Lung microvascular endothelial cell (primary cell): Measurements from ENCODE around the gene ISYNA1. TPM values are rescaled to one million over a fixed set of nuclear protein-coding genes. Genes with fewer than 3 reads are reported as not detected.

Source experiments
- DNase-seq, 2 donors: peaks; one replicate each; pipeline versions ENCODE4 v3.0.0 to v3.0.0-alpha.2; 2010; ENCODE audit warnings: low read depth in 2 of 2
- total RNA-seq: library from RNA; depleted of rRNA; stranded (reverse); fragments of >200 nt; gene quantifications from 2 replicates; pipeline ENCODE4 v1.2.1, GENCODE V29; 2014

Gene ISYNA1
- total RNA-seq, 1 donor from 2014 or later, result 26.0 TPM

GRCh38 chr19:18467978-18468377 is 30.0 kb upstream of the ISYNA1 start:
- no peak for DNase-seq

DNA sequence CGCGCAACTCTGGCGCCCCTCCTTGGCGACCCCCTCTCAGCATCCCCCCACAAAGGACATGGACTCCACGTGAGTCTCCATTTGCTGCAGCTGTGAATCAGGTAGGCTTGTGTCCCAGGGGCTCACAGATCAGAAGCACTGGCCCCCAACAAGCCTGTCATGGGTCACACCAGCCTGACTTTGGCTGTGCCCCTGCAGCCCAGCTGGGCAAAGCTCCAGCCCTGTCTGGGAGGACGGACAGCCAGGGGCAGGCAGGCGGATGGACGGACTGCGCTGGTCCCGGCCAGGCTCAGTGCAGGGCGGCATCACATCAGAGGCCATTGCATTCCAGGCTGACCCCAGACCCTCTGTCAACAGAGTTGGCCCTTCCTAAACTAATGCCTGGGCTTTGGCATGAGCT is 28.4 kb upstream of the ISYNA1 start:
- no peak for DNase-seq

GRCh38 chr19:18465964-18466339 is 28.0 kb upstream of the ISYNA1 start:
- DNase-seq, result no peak

GRCh38 chr19:18465214-18465963 is 27.5 kb upstream of the ISYNA1 start:
- no peak for DNase-seq

- peak; percentile 85 to 91 for DNase-seq
Observed at GRCh38 chr19:18464646-18465045, 26.7 kb upstream of the ISYNA1 start.

- DNase-seq, result no peak
Observed at GRCh38 chr19:18461471-18461870, 23.5 kb upstream of the ISYNA1 start.

DNA sequence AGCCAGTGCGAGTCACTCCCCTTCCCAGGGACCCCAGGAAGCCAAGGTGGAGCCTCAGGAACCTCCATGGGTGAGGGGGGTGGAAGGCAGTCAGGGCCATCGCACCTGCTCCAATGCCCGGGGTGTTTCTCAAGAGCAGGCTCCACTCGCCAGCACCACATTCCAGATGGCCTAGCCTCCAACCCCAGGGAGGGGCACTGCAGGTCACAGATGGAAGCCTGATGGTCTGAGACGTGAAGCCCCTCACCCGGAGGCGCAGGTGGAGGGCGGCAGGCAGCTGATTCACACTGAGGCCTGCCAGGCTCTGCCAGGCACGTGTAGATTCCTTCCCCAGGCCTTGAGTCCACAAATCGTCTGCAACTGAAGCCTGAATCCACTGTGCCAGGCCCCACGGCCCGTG is 23.0 kb upstream of the ISYNA1 start:
- DNase-seq, result no peak

- no peak for DNase-seq
Observed at GRCh38 chr19:18457483-18458331, 19.8 kb upstream of the ISYNA1 start.

- no peak for DNase-seq
Observed at GRCh38 chr19:18456974-18457373, 19.0 kb upstream of the ISYNA1 start.

GRCh38 chr19:18456279-18456678 is 18.3 kb upstream of the ISYNA1 start:
- DNase-seq, result no peak

DNA sequence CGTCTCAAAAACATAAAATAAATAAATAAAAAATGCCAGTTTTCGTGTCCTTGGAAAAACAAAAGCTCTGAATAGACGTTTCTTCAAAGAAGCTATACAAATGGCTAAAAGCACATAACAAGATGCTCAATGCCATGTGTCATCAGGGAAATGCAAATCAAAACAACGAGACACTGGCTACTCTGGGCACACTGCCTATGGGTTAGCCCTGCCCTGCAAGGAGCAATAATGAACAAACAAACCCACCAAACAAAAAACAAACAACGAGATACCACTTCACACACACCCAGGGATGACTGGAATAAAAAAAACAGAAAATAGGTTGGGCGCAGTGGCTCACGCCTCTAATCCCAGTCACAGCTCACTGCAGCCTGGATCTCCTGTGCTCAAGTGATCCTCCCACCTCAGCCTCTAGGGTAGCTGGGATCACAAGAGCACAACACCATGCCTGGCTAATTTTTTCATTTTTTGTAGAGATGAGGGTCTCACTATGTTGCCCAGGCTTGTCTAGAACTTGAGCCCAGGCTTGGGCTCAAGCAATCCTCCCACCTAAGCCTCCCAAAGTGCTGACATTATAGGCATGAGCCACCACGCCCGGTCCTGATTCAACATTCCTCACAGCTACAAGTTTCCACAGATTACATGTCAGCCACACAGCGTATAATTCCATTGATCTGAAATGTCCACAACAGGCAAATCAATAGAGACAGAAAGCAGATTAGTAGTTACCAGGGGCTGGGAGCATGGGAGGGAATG is 15.5 kb upstream of the ISYNA1 start:
- DNase-seq, result peak in 1 of 2 donors; percentile 30

GRCh38 chr19:18452386-18452785 is 14.5 kb upstream of the ISYNA1 start:
- DNase-seq, result no peak

DNA sequence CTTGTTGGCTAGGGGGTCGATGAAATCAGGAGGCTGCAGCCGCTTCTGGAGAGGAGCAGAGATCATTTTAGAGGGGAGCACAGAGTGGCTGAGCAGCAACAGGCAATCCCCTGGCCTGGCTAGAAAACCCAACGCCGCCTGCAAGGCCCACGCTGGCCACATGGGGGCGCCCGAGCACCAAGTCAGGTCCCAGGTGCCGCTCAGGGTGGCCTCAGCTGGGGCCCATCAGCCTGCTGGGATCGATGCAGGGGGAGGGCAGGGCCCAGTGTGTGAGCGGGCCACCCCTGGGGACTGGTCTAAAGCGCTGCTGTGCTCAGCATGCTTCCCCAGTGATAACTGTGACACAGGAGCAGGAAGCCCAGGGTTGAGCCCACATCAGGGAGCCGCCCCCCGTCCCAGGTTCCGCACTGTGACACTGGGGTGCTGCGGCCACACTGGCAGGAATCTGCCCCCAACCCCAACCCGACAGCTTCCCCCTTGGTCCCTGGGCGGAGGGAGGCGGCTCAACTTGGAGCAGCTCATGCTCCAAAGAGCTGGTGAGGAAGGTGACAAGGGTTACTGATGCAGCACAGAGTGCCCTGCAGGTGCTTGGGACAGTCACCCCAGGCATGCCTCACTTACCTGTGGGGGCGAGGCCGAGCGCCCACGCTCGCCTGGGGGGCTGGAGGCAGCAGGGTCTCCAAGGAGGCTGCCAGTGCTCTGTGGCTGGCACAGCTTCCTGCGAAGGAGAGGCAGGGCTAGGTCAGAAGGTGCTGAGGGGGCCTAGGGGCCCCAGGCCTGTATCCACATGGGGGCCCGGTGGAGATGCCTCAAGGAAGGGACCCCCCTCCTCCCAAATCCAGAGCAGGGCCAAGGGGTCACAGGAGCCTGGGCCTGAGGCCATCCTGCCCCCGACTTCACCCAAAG is 13.3 kb upstream of the ISYNA1 start:
- peak; percentile 74 to 79 for DNase-seq

DNA sequence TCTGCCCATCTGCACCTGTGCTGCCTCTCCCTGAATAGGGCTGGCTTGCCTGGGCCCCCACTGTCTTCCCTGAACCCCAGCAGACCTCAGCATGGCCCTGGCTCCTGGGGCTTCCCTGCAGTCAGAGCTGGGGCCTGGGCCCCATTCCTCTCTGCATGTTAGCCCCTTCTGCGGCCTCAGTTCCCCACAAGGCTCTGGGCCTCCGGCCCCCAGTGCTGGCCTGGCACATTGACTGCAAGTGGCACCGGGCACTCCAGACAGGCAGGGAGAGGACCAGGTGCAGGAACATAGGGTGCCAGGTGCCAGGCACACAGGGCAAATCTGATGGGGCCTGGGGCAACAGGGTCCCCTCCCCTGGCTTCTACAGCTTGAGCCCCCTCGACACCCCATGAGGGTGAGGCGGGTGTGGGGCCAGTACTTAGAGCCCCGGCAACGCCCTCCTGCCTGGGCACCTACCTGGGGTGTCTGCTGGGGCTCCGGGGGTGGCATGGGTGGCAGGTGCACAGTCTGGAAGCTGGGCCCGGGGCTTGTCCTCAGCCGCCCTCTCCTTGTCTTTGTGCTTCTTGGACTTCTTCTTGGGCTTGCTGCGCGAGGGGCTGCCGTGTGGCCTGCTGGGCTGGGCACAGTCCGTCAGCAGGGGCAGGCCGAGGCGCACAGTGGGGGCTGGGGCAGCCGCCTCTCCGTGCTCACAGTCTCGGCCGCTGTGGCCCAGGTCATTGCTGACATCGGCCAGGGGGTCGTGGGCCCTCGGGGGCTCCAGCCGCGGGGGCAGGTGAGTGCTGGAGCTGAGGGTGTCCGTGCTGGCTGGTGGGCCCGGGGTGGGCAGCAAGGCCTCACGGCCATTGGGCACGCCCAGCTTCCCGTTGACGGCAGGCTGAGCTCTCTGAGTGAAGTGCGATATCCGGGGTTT is 12.3 kb upstream of the ISYNA1 start:
- no peak for DNase-seq

DNA sequence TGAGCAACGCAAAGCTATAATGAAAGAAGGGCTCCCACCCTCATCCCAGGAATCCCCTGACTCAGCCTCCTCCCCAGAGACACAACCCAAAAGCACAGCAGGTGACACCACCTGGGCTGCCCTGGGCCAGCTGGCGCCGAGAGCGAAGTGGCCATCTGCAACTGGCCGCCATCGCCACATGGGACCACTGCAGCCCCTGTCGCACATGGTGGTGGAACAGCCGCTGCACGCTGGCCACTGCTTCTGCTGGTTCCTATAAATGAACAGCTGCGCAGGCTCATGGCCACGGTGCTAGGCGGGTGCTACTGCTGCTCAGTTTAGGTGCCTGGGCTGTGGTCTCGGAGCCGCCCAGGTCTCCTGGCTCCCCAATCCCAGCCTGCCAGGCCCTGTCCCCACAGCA is 11.6 kb upstream of the ISYNA1 start:
- no peak for DNase-seq

GRCh38 chr19:18446811-18447359 is 9.0 kb upstream of the ISYNA1 start:
- no peak for DNase-seq

GRCh38 chr19:18446145-18446810 is 8.3 kb upstream of the ISYNA1 start:
- no peak for DNase-seq

- no peak for DNase-seq
Observed at GRCh38 chr19:18445262-18445948, 7.5 kb upstream of the ISYNA1 start.

- no peak for DNase-seq
Observed at GRCh38 chr19:18444513-18444912, 6.6 kb upstream of the ISYNA1 start.
